Activated T-cell treated with anti-CD3 and anti-CD28 coated beads for 24 hours (primary cell): ENCODE measurements around the gene RAB35.

ENCODE experiments used
- DNase-seq: peaks from one replicate; pipeline ENCODE4 v3.0.0-alpha.2; 2020; ENCODE audit warnings: low read depth

The RAB35 gene

GRCh38 chr12:120116441-120116791 is at the start of gene RAB35:
Gene RAB35, minus strand, starts transcription at chr12:120116753. Its CDS starts 103 bp downstream, at chr12:120116650.
- no peak for DNase-seq

DNA sequence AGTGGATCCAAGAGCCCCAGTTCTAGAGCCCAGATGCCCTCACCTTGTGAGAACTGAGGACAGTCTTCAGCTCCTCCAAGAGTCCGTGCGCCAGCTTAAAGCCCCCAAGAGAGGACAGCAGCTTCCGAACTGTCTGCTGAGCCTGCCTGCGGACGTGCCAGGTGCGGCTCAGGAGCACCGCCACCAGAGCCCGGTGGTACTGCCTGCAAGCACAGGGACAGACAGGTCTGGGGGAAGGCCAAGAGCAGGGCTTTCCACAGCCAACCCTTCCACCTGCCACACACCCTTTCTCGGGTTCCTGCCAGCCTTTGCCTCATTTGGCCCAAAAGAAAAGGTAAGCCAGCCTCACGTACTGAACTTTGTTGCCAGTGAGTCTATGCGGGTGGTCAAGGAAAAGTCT is 47.7 kb upstream of the RAB35 start:
- no peak for DNase-seq

- no peak for DNase-seq
These were observed 46.2 kb upstream of the RAB35 start for GRCh38 chr12:120162763-120163162.

DNA sequence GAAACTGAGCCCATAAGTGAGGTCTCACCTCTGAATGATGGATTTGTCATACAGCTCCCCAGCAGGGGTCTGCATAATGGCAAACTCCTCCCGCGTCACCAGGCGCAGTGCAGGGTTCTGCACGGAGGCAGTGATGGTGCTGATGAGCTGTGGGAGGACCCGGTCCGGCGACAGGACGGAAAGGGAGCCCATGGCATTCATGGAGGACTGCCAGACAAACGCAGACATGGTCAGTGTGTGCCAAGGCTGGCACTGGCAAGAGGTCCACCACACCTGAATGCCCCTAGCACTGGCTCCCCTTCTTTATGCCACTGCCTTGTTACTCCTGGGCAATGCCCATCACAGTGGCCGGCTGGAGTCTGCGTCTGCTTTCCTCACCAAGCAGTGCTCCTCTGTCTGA is 45.3 kb upstream of the RAB35 start:
- DNase-seq = no peak

- no peak for DNase-seq
These were observed 43.1 kb upstream of the RAB35 start for GRCh38 chr12:120159509-120160237.

DNA sequence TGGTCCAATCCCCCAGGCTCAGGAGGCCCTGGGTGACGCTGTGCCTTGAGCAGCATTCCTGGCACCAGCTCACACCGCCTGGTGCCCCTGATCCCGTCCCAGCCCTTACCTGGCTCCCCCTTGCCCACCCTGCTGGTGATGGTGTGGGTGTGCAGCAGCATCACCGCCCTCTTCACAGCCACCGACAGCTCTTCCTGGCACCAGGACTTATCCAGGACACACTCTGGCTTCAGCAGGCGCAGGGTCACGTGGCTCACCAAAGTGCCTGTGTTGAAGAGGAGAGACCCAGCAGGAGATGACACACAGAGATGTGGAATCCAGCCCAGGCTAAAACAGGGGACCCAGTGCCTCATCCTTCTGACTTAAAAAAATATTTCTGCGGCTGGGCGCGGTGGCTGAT is 41.8 kb upstream of the RAB35 start:
- DNase-seq = no peak

- DNase-seq = no peak
These were observed 41.1 kb upstream of the RAB35 start for GRCh38 chr12:120157678-120158077.

DNA sequence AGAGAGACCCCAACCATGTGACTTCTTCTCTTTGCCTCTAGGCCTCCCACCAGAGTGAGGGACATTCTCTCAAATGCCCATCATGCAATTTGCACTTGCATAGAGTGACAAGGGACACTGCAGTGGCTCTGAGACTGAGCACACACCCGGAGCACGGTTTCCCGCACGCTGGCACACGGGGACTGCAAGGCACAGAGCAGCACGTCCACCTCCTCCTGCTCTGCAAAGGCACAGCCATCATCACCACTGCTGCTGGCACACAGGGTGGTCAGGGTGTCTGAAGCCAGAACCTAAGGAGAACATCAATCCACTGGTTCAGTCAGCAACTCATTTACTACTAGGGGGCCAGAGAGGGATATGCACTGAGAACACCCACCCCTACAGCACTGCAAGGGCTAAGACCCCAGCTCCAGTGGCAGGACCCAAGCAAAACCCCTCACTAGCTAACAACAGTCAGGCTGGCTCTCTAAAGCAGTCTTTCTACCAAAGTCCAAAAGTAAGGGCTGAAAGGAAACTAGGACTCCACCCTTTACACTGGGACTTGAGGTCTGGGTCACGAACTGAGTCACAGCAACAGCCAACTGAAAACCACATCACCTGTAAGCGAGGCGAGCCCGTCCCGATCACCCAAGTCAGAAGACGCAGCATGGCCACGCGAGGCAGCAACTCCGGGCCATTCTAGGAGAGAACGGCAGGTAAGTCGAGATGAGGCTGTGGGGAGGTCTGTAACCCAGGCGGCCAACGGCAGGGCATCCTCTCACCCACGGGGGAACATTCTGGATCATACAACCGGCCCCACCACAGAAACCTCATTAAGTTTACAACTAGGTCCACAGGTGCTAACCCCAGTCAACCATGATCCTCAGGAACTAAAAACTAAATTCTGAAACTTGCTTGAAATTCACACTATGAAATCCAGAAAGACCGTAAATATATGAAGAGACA is 40.0 kb upstream of the RAB35 start:
- DNase-seq = no peak

DNA sequence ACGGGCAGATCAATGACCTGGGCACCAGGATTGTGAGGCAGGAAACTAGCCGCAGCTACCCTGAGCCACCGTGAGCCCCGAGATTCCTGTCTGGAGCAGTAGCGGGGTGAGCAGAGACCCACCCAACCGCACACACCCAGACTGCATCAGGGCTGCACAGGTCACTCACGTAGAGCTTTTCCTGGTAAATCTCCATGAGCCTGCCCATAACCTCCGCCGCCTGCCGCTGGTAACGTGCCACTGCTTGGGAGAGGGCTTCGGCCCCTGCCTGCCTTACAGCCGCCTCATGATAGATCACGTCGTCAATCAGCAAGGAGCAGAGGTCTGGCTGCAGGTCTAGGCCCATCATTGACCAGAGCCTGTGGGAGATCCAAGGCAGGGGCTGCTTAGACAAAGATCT is 38.5 kb upstream of the RAB35 start:
- no peak for DNase-seq

DNA sequence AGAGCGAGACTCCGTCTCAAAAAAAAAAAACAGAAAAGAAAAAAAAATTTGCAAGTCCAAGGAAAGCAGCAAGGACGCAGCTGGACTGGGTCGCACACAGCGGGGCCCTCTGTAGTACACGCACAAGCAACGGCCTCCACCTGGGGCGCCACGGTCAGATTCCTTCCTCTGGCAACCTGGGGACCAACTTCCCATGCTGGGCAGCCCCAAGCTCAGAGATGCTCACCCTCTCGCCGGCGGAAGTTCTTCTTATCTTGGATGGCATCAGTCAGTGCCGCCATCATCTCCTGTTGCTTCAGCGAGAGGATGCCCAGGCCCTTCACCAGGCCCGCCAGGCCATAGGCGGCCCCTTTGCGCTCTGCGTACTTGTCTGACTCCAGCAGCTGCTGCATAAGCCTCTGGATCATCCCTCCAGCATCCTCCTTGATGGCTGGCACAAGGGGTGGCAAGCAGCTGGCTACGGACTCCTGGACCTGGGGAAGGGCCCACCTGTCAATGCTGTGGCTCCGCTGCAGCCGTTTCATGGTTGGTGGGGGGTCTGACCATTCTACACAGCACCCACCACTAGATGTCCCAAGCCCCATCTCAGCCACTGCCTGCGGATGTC is 34.5 kb upstream of the RAB35 start:
- DNase-seq = no peak

DNA sequence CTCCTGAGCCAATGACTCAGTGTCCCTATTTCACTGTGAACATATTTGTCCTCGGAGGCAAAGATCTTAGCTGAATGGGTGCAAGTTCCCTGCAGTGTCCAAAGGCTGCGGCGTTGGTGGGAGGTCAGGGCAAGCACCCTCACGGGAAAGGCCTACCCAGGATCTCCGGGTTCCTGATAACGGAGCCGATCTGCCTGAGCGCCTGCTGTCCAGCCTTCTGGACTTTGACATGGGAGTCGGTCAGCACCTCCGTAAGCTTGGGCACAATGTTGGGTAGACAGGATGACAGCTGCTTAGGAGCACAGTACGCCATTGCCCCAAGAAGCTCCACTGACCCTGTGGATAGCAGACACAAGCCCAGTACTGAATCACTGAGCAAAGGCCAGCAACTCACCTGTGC is 31.5 kb upstream of the RAB35 start:
- DNase-seq = no peak

DNA sequence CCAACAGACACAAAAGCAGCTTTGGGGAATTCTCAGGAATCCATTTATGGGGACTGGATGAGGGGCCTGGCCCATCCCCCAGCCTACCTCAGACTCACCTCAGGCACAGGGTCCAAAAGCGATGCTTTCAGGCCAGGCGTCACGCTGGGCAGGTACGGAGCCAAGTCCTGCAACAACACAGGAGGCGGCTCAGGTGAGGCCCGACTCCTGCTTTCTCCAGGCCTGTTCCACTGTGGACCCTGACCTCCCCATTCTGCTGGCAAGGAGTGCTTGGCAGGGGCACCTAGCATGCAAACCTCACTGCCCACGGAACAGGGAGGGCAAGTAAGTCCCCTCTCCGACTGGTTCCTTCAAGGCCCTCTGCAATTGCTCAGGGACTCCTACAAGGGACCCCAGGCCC is 28.6 kb upstream of the RAB35 start:
- no peak for DNase-seq

DNA sequence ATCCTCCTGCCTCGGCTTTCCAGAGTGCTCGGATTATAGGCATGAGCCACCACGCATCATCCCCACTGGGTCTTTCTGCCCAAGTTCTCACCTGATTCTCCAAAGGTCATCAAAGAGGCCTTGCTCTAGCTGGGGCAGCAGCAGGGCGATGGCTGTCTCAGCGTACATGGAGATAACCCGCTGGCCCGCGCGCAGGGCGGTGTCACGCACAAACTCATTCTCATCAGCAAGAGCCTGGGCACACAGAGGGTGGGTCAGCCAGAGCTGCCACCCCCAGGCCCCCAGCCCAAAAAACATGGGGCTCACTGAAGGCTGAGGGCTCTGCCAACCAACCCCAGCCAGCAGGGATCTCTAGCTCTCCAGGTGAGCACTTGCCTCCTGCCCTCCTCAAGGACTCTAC is 27.7 kb upstream of the RAB35 start:
- no peak for DNase-seq

- DNase-seq = no peak
These were observed 25.8 kb upstream of the RAB35 start for GRCh38 chr12:120142231-120142877.

- DNase-seq = no peak
These were observed 24.8 kb upstream of the RAB35 start for GRCh38 chr12:120141336-120141735.

DNA sequence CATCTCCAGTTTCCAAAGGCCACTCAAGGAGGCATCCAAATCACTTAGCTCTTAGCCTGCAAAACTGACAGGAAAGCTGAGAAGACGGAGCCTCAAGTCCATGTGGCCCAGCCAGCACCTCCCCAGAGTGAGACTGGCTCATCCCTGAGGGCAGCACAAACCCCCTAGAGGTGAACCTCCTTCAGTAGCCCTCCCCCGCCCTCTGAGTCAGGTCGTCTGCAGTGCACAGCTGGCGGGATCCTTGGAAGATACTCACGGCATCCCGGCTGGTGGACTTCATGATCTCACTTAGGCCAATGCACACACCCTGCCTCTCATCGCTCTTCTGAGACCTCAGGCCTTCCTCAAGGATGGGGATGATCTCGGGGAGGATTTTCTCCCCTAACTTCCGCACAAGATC is 24.1 kb upstream of the RAB35 start:
- DNase-seq = no peak

GRCh38 chr12:120139958-120140357 is 23.4 kb upstream of the RAB35 start:
- no peak for DNase-seq

DNA sequence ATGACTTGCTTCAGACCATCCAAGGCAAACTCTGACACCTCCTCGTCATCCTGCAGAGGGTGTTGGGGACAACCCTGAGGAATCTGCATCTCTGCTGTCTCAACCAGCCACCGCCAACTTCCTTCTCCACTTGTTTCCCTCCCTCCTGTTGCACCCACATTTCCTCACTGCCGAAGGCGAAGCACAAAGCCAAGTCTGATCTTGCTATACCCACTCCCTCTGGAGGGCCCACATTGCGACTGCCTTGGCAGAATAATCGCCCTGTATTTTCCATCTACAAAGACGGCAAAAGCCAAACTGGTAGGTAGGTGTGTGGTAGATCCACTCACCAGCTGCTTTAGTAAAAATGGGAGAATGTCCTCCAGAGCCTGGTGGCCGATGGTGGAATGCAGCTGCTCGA is 21.8 kb upstream of the RAB35 start:
- DNase-seq = no peak

DNA sequence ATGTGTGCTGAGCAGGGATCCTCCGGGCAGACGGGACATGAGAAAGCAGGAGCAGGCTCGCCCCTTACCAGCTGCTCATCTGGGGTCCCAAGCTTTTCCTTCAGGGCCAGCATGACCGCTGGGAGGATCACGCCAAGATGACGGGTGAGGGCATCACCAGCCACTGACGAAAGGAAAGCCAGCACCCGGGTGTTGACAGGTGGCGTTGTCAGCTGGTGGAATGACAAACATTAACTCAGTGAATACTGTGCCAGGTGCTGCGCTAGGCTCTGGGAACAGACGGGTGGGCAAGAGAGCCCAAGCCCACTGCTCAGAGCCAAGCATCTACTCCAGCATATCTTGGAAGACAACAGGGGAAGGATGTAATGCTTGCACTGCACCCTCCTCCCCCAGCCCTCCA is 21.3 kb upstream of the RAB35 start:
- no peak for DNase-seq

DNA sequence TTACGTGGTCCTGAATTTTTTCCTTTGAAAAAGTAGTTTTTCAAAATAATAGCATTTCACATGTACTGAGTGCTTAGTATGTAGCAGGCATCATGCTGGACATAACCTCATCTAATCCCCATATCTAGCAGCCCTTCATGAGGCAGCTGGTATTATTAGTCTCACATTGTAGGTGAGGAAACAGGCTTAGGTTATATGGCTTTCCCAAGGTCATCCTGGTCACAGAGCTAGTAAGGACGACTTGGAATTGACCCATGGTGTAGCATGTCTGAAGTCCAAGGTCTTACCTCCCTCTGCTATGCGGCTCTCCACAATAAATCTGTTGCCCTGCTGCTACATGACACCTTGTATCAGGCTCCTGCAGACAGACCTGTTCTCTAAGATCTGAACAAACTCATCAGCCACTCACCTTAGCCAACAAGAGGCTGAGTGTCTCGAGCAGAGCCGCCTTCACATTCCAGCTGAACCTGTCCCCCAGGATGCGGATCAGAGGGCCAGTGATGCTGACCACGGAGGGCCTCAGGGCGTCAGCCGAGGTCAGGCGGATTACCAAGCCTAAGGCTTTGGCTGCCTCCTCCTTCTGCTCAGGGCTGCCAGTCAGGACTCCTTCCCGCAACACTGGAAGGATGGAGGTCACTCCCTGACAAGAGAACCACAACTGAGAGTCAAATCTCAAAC is 19.7 kb upstream of the RAB35 start:
- DNase-seq = no peak

GRCh38 chr12:120134307-120134980 is 17.9 kb upstream of the RAB35 start:
- no peak for DNase-seq
